ENCODE data around the gene SOX6. TPM values are rescaled to one million over a fixed set of nuclear protein-coding genes. Genes with fewer than 3 reads are reported as not detected.

The SOX6 gene
- total RNA-seq, 4 donors from 2014 or later, result 1.6 to 22.7 (median 6.9) TPM

DNA sequence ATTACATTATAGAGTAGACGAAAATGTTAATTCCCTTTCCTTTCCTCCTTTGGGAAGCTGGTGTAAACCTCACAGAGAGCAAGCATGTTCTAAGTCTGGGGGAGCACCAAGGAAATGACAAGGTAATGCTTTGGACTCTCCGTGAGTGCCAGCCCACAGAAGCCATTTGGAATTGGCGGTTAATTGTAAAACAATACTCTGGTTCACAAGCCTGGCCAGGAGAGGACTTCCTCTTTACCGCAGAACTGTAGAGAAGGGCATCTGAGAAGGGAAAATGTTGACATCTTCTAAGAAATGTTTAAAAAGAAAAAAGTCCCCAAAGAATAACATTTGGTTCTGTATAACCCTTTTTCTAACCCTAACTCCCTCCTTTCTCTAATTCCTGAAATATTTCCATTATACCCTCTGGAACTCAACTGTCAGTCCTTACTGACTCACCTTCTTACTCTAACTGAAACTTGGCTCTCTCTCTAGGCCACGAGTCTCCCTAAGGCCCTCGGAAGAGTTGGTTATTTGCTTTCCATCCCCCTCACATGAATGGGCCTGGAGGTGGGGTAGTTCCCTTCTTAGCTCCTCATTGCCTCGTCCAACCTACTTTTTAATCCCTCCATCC, 379.8 kb downstream of the SOX6 start:
- TF ChIP-seq EP300 (IDR thresholded peaks at IDR 0.05; ENCODE audit: low read depth), result no peak
- TF ChIP-seq POLR2A (IDR thresholded peaks at IDR 0.05), result no peak
- TF ChIP-seq, protein P1, sequence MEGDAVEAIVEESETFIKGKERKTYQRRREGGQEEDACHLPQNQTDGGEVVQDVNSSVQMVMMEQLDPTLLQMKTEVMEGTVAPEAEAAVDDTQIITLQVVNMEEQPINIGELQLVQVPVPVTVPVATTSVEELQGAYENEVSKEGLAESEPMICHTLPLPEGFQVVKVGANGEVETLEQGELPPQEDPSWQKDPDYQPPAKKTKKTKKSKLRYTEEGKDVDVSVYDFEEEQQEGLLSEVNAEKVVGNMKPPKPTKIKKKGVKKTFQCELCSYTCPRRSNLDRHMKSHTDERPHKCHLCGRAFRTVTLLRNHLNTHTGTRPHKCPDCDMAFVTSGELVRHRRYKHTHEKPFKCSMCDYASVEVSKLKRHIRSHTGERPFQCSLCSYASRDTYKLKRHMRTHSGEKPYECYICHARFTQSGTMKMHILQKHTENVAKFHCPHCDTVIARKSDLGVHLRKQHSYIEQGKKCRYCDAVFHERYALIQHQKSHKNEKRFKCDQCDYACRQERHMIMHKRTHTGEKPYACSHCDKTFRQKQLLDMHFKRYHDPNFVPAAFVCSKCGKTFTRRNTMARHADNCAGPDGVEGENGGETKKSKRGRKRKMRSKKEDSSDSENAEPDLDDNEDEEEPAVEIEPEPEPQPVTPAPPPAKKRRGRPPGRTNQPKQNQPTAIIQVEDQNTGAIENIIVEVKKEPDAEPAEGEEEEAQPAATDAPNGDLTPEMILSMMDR (IDR thresholded peaks at IDR 0.05), result no peak
- TF ChIP-seq POLR2AphosphoS5 (IDR thresholded peaks at IDR 0.05), result no peak
- no peaks in the 10 kb centered on the region for H3K4me1 ChIP-seq
- H3K36me3 ChIP-seq, result no peaks in the 10 kb centered on the region
- no peaks in the 10 kb centered on the region for H3K27me3 ChIP-seq
- WGBS, 2 donors (ENCODE audit: low coverage in 1 of 2), result 63 to 66% methylated on average over 7 of the region's 7 CpGs
- H3K4me3 ChIP-seq, result no peak overlapping the region
- H3K27ac ChIP-seq, result no peak overlapping the region
- no peak for DNase-seq
- intact Hi-C loops (cut with DNase I; ENCODE audit: low total_unique reads) (no loop called here), in situ Hi-C loops (cut with MboI; ENCODE audit: low pct_ligation_motif_present in 1 of 4, low pct_unique_long_range_greater_than_20kb in 1 of 4, low sequenced_read_pairs in 3 of 4) (no loop called here)
- H3K9me3 ChIP-seq, result no peaks in the 10 kb centered on the region

DNA sequence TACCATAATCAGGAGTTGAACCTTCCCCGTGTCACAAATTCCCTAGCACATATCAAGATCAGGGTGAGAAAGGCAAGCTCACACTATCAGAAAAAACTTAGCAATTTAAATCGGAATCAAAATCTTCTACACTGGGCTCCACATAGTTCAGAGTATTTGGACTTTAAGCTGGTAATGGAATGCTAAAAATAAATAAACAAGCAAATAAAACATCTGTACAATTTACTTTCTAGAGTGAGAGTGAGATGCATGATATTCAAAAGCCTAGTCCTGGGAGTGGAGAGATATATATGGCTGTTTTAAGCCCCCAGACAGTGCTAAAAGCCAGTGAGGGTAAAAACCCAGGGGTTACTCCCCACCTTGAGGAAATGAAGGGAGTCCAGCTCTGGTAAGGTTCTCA, 380.6 kb downstream of the SOX6 start:
- in situ Hi-C loops (cut with MboI; ENCODE audit: low pct_ligation_motif_present in 1 of 4, low pct_unique_long_range_greater_than_20kb in 1 of 4, low sequenced_read_pairs in 3 of 4) (no loop called here), intact Hi-C loops (cut with DNase I; ENCODE audit: low total_unique reads) (no loop called here)
- no peak for DNase-seq
- TF ChIP-seq, protein P1 (IDR thresholded peaks at IDR 0.05), result no peak
- TF ChIP-seq POLR2A (IDR thresholded peaks at IDR 0.05) (no peak), POLR2AphosphoS5 (IDR thresholded peaks at IDR 0.05) (no peak), EP300 (IDR thresholded peaks at IDR 0.05; ENCODE audit: low read depth) (no peak)
- 66 to 83% methylated on average over 2 of the region's 2 CpGs for WGBS, 2 donors (ENCODE audit: low coverage in 1 of 2)
- H3K27me3 ChIP-seq, result no peaks in the 10 kb centered on the region
- H3K4me1 ChIP-seq, result no peaks in the 10 kb centered on the region
- H3K27ac ChIP-seq, result no peak overlapping the region
- no peaks in the 10 kb centered on the region for H3K36me3 ChIP-seq
- no peaks in the 10 kb centered on the region for H3K9me3 ChIP-seq
- H3K4me3 ChIP-seq, result no peak overlapping the region

DNA sequence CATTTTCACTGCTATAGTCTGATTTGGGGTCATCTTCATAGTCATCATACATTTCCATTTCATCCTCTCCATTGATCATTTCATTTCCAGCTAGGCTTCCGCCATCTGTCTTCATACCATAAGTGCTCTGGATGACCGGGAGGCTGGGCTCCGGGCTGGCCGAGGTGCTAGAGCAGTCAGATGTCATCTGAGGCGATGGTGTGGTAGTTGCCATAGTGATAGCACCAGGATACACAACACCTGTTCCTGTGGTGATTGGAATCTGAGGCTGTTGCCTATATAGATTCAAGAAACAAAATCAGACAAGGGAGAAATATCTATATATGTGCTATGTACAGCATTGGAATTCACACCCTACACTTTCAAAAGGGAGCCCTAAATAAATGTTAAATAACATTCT, 383.5 kb downstream of the SOX6 start:
- no peak for DNase-seq
- Histone ChIP-seq H3K9me3 (no peaks in the 10 kb centered on the region), H3K4me3 (no peak overlapping the region), H3K4me1 (peaks cover 4 to 20% (median 14%) of the 10 kb centered on the region in 4 donors), H3K27me3 (no peaks in the 10 kb centered on the region), H3K36me3 (no peaks in the 10 kb centered on the region), H3K27ac (no peak overlapping the region)
- in situ Hi-C loops (cut with MboI; ENCODE audit: low pct_ligation_motif_present in 1 of 4, low pct_unique_long_range_greater_than_20kb in 1 of 4, low sequenced_read_pairs in 3 of 4) (no loop called here), intact Hi-C loops (cut with DNase I; ENCODE audit: low total_unique reads) (no loop called here)
- 77 to 80% methylated on average over 2 to 5 of the region's 5 CpGs for WGBS, 2 donors (ENCODE audit: low coverage in 1 of 2)
- TF ChIP-seq, protein P1 (IDR thresholded peaks at IDR 0.05), result no peak
- TF ChIP-seq POLR2A (IDR thresholded peaks at IDR 0.05) (no peak), EP300 (IDR thresholded peaks at IDR 0.05; ENCODE audit: low read depth) (no peak), POLR2AphosphoS5 (IDR thresholded peaks at IDR 0.05) (no peak)

DNA sequence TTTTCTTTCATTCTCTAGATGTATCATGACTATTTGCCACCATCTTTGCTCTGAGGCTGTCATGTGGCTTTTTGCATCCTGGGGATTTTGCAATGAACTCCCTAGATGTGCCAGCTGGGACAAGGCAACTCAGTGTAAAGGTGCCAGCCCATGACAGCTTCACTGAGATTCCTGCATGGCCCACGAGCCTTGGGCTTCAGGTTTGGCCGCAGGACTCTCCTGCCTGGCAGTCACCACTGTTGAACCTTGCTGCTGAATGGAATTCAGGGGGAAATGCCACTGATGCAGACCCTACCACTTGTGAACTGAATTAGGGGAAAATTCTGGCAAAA, 385.2 kb downstream of the SOX6 start:
- WGBS, 2 donors (ENCODE audit: low coverage in 1 of 2), result 63 to 96% methylated on average over 2 of the region's 2 CpGs
- Histone ChIP-seq H3K4me1 (peaks cover 5 to 36% (median 25%) of the 10 kb centered on the region in 4 donors), H3K4me3 (no peak overlapping the region), H3K27ac (no peak overlapping the region), H3K36me3 (no peaks in the 10 kb centered on the region), H3K27me3 (no peaks in the 10 kb centered on the region), H3K9me3 (no peaks in the 10 kb centered on the region)
- TF ChIP-seq POLR2A (IDR thresholded peaks at IDR 0.05) (no peak), EP300 (IDR thresholded peaks at IDR 0.05; ENCODE audit: low read depth) (no peak), POLR2AphosphoS5 (IDR thresholded peaks at IDR 0.05) (no peak)
- TF ChIP-seq, protein P1 (IDR thresholded peaks at IDR 0.05), result no peak
- in situ Hi-C loops (cut with MboI; ENCODE audit: low pct_ligation_motif_present in 1 of 4, low pct_unique_long_range_greater_than_20kb in 1 of 4, low sequenced_read_pairs in 3 of 4), result no loop called here
- no peak for DNase-seq
- intact Hi-C loops (cut with DNase I; ENCODE audit: low total_unique reads), result no loop called here
